HG03139 (cell line): ENCODE measurements around the gene DNAAF2.
A peak's percentile ranks its signal among the peaks of the same experiment; 100 is the strongest.
"Not testable (repeated sequence)": the region's sequence is repeated elsewhere in the genome, so short reads cannot be mapped to it uniquely, and the experiment has no call there.

Source experiments
- ATAC-seq: cut with Tn5 transposase; IDR thresholded peaks from one replicate; pipeline ENCODE4 v1.9.1; 2021; ENCODE audit not compliant: unreplicated experiment

DNAAF2 gene

DNA sequence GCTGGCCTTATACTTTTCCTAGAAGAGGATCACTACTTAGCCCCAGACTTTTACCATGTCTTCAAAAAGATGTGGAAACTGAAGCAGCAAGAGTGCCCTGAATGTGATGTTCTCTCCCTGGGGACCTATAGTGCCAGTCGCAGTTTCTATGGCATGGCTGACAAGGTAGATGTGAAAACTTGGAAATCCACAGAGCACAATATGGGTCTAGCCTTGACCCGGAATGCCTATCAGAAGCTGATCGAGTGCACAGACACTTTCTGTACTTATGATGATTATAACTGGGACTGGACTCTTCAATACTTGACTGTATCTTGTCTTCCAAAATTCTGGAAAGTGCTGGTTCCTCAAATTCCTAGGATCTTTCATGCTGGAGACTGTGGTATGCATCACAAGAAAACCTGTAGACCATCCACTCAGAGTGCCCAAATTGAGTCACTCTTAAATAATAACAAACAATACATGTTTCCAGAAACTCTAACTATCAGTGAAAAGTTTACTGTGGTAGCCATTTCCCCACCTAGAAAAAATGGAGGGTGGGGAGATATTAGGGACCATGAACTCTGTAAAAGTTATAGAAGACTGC, 12.9 kb downstream of the DNAAF2 start:
- ATAC-seq: no peak

DNA sequence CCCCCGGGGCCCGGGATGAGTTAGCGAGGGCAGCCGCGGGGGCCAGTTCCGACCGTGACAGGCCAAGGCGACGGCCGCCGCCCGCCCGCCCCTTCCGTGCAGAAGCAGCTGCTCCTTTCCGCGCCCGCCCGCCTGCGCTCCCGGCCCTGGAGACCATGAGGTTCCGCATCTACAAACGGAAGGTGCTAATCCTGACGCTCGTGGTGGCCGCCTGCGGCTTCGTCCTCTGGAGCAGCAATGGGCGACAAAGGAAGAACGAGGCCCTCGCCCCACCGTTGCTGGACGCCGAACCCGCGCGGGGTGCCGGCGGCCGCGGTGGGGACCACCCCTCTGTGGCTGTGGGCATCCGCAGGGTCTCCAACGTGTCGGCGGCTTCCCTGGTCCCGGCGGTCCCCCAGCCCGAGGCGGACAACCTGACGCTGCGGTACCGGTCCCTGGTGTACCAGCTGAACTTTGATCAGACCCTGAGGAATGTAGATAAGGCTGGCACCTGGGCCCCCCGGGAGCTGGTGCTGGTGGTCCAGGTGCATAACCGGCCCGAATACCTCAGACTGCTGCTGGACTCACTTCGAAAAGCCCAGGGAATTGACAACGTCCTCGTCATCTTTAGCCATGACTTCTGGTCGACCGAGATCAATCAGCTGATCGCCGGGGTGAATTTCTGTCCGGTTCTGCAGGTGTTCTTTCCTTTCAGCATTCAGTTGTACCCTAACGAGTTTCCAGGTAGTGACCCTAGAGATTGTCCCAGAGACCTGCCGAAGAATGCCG, 13.7 kb downstream of the DNAAF2 start:
- peak; percentile 31 for ATAC-seq

DNA sequence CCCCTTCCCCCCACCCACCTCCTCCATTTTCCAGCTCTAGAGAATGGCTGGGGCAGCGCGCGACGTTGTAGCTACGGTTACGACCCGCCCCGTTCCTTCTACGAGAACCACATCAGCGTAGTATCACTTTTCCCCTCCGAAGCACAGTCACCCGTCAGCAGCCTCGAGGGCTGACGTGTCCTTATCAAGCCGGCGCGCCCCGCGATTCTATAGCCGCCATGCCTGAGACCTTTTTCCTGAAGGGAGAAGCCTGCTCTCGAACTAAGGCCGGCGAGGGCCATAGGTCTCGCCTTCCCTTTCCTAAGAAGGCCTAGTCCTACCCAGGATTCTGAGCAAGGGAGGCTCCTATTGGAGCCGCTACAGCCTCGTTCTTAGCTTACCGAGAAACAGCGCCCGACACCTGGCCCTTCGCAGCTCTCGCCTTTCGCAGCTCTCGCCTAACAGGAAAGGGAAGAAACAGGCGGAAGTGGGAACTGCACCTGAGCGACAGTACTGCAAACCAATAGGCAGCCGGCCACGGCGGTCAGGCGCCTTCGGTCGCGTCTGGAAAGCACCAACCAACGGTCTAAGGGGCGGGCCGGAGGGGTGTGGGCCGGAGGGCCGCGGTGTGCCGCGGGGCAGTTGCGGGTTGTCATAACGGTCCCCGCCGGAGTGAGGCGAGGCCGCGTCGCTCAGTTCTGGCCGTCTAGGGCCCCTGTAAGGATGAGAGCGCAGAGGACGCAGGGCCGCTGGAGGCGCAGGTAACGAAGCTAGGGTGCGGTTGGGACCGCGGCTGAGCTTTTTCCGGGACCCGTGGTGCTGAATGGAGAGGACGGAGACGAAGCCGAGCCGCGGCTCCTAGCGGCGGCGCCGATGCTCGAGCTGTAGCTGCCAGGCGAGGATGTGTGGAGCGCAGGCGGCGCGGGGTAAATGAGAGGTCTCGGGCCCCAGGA, 14.6 kb downstream of the DNAAF2 start, which contains the start of the genes MGAT2 and RPL36AL:
Gene MGAT2 (plus strand): TSS at position 618 of the 932 bp plus-strand sequence. CDS start 470 bp downstream, outside the sequence.
Gene RPL36AL (minus strand): TSS at position 445 of the 932 bp plus-strand sequence. CDS start 1,522 bp downstream, outside the sequence.
- peak; percentile 93 for ATAC-seq

DNA sequence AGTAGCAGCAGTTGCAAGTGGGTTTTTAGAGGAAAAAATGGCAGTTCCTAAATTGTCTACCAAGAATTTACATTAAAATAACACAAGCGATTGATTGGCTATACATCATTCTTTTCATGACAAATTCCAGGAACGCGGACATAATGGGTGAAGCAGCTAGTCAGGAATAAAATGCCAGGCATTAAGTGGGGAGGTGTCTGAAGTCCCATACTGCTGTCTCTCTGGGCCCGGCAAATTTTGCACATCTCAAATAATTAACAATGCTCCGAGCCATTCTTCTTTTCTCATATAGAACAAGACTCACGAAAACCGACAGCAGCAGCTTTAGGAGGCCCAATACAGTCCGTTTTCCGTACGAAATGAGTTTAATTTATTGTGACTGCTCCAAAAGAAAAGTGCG, 15.3 kb downstream of the DNAAF2 start:
- ATAC-seq: no peak

DNA sequence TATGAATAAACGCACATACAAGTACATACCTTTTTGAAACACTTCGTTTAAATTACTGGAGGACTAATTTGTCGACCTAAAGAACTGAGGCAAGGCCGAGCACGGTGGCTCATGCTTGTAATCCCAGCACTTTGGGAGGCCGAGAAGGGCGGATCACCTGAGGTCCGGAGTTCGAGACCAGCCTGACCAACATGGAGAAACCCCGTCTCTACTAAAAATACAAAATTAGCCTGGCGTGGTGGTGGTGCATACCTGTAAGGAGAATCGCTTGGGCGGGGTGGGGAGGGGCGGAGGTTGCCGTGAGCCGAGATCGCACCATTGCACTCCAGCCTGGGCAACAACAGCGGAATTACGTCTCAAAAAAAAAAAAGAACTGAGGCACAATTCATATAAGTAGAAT, 15.8 kb downstream of the DNAAF2 start:
- ATAC-seq: not testable (repeated sequence)

DNA sequence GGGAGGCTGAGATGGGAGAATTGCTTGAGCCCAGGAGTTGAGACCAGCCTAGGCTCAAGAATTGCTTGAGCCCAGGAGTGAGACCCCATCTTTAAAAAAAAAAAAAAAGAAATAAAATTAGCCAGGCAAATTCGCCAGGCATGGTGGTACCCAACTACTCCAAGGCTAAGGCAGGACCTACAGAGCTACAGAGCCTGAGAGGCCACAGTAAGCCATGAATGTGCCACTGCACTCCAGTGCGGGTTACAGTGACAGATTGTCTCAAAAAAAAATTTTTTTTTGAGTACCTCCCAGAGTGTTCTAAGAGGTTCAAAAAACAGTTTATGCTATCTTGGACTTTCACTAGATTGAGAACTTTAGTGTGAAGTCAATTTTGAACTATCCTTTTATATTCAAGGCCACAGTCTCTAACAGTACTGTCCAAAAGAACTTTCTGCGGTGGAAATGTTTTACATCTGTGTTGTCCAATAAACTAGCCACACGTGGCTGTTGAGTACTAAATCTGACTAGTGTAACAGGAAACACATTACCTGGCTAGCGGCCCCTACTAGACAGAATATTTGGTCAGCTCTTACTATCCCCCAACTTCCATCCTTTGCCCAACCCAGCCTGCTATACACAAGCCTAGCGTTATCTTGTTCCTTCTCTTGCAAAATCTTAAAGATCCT, 17.1 kb downstream of the DNAAF2 start:
- ATAC-seq: no peak

DNA sequence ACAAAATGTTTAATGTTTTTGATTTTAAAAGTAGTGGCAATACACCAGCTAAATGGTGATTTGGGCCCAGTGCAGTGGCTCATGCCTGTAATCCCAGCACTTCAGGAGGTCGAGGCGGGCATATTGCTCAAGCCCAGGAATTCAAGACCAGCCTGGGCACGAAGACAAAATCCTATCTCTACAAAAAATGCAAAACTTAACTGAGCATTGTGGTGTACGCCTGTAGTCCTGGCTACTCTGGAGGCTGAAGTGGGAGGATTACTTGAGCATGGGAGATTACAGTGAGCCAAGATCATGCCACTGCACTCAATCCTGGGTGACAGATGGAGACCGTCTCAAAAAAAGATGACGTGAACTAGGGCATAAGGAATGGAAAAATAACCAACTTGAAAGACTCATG, 19.3 kb downstream of the DNAAF2 start:
- no peak for ATAC-seq

DNA sequence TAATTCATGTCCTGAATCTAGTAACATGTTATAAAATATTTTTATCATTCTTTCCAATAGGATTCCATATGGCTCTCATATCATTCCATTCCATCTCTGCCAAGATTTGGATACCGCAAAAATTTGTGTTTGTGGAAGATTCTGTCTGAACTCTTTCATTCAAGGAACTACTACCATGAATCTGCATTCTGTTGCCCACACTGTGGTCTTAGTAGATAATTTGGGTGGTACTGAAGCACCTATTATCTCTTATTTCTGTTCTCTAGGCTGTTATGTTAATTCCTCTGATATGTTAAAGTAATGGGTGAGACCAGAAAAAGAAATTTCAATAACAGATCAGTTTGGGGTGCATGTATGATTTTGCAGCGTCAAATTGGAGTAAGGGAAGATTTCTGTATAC, 20.8 kb downstream of the DNAAF2 start:
- no peak for ATAC-seq

DNA sequence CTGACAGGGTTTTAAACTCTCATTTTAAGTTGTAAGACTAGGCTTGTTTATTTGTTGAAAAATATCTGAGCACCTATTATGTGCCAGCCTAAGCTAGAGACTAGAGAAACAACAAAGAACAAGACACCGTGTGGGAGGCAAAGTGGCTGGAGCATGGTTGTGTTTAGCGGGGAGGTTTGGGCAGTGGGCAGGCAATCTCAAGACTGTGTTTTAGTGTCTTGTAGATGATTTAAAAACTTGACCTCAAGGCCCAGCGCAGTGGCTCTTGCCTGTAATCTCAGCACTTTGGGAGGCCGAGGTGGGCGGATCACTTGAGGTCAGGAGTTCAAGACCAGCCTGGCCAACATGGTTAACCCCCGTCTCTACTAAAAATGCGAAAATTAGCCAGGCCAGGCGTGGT, 22.4 kb downstream of the DNAAF2 start:
- no peak for ATAC-seq

DNA sequence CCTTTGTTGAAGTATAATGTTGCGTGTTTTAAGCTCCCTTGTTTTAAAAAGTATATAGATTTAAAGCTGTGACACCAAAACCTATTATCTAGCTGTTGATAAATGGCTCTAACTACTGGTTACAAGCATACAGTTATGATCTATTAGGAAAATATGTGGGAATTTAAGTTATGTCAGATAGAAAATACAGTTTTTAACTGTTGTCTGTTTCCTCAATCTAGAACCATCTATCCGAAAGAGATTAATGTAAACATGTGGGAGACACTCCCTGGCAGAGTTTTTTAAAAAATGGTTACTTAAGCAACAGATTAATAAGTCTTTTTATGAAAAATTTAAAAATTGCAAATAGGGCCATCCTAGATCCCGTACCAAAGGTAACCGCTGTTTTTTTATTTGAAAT, 22.8 kb downstream of the DNAAF2 start:
- ATAC-seq: no peak

DNA sequence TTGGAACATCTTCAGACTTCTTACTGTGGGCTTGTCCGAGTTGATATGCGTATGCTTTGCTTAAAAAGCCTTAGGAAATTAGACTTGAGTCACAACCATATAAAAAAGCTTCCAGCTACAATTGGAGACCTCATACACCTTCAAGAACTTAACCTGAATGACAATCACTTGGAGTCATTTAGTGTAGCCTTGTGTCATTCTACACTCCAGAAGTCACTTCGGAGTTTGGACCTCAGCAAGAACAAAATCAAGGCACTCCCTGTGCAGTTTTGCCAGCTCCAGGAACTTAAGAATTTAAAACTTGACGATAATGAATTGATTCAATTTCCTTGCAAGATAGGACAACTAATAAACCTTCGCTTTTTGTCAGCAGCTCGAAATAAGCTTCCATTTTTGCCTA, 27.5 kb downstream of the DNAAF2 start:
- ATAC-seq: no peak

DNA sequence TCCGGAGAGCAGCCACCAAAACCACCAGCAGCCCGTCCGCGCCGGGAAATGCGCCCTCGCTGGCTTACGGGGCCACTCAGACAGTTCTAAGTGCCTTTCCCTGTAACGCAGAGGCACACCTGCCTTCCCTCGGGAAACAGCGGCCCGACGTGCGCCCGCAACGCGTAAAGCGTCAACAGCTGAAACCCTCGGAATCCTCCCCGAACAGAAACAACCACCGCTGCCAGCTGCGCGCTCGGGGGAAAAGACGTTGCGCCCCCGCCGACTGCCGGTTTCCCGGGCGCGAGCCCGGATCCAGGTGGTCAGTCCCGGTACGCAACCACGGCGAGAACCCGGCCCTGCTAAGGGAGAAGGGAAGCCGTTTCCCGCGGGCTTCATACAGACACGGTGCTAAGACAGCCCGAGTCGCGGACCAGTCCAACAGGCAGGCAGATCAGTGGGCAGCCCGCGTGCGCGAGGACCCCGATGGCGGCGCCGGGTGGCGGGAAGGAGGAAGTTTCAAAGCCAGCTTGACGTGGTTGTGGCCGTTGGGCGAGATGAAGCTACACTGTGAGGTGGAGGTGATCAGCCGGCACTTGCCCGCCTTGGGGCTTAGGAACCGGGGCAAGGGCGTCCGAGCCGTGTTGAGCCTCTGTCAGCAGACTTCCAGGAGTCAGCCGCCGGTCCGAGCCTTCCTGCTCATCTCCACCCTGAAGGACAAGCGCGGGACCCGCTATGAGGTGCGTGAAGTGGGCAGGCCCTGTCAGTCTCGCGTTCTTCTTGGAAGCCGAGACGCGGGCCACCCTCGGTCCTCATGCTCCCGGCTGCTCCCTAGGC, 36.4 kb downstream of the DNAAF2 start, which contains the start of gene LRR1:
Gene LRR1 (plus strand): TSS at position 456 of the 816 bp plus-strand sequence. CDS start 81 bp downstream, at position 537.
- peak; percentile 39 for ATAC-seq

DNA sequence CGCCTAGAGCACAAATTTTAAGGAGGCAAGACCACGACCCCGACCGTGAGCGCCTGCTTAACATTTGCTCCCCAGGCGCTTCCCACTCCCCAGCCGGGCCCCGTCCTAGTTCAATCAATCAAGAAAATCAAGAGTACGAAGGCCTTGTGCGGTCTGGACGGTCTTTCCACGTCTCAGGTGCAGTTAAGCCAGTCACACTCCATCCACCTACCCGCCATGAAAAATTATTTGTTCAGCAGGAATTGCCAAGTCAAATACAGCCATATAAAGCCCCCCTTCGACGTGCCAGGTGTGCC, 36.9 kb downstream of the DNAAF2 start:
- ATAC-seq: no peak

DNA sequence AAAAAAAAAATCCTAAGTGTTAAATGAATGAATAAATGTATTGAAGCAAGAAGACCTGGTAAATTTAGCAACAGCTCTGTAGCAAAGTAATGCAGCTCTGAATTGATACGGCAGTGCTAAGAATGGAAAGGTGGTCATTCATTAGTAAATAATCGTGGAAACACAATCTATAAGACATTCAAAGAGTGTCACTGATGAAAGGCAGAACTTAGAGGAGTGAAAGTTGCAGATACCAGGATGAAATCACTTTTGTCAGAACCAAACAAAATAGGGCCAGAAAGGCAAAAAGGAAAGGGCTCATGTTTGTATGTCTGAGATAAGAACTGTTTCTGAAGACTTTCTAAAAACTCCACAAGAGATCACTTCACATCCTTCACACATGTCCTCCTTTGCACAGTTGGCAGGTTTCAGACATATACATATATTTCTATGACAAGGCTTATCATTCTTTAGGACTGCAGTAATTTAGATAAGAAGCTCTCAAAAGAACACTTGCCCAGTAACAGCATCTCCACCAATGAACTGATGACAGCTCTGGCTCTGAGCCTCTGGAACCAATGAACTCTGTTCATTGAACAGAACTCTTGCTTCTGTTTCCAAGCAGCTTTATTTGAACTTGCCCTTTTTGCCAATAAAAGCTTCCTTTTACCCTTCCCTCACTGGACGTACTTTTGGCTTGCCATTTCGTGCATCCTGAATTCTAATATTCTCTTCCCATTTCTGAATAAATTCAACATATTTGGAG, 40.5 kb downstream of the DNAAF2 start:
- no peak for ATAC-seq

DNA sequence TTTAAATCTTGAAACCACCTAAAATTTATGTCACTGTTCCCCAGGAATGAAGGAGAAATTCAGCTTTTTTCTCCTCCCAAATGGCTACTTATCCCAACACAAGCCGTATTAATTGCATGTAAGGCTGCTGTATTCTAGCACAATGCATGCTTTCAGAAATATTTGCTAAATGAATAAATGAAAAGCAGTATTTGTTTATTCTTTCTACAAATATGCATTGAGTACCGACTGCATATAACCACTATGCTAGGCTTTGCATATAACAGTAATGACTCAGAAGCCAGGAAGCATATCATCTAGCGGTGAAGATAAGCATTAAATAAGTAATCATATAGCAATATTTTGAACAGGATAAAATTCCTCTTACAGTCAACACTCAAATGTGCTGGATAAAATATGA, 42.0 kb downstream of the DNAAF2 start:
- ATAC-seq: no peak

DNA sequence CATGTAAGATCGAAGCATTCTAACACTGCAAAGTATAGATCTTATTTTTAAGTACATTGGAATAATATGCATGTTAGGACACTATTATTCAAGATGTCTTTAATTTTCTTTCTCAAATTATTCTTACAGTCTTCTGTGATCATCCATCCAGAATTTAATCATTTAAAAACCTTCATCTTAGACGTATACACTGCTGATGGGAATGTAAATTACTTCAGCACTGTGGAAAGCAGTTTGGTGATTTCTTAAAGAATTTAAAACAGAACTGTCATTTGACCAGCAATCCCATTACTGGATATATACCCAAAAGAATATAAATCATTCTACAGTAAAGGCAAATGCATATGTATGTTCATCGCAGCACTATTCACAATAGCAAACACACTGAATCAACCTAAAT, 45.7 kb downstream of the DNAAF2 start:
- ATAC-seq: no peak

DNA sequence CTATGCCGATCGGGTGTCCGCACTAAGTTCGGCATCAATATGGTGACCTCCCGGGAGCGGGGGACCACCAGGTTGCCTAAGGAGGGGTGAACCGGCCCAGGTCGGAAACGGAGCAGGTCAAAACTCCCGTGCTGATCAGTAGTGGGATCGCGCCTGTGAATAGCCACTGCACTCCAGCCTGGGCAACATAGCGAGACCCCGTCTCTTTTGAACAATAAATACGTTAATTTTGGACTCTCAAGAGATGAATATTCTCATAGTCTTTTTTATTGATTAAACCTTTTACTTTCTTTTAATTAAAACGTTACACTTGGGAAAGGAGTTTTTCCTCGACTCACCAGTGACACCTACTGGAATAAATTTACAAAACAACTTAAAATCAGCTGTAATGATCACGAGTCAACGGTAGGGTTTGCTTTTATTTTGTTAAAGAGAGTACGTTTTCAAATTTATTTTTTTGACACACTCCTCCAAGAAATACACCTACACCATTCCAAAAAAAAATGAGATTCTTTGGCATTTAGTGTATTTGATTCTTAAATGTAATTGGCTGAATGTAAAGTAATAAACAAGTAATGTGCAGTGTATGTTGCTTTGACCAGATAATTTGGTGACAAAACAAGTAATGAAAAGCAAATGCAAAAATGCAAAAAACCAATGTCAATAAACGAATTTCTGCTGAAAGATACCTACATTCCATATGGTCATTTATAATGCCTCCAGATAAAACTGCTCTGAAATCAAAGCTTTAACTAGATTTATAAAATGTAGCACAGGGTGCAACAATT, 48.2 kb downstream of the DNAAF2 start:
- peak; percentile 27 for ATAC-seq

DNA sequence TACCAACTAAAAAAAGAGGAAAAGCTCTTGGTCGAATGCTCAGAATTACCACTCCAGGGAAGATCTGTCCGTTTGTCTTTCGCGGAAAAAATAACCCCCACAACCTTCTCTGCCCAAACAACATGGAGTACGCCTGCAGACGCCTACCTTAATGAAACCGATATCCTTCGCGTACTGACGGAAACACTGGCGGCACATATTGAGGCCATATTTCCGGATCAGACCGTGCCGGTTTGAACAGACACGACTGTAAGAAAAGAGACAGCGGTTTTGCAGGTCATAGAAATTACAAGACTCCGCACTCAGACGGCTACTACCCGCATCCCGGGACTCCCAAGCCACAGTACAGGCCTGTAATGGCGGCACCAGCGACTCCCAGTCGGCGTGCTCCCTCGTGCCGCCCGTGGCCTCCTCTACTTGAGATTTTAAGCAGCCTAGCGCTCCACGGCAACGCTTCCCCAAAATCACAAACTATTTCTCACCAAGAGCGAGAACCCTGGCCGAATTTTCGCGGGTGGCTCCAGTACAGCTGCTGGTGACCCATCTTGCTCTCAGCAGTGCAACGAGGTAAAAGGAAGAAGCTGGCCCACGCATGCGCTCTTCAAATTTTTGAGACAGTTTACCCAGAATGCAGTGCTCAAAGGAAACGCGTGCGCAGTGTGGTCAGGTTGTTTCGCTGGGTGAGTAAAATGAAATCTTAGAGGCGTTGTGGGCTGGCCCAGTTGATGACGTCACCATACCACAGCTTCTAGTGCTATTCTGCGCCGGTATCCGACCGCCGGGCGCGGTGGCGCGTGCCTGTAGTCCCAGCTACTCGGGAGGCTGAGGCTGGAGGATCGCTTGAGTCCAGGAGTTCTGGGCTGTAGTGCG, 49.0 kb downstream of the DNAAF2 start, which contains the start of gene RPS29:
Gene RPS29 (minus strand): TSS at position 578 of the 870 bp plus-strand sequence. CDS start 34 bp downstream, at position 544.
- peak; percentile 83 for ATAC-seq
